Mesendoderm (in vitro differentiated cells): ENCODE measurements around the gene CENPP.

Experiments used
- DNase-seq: peaks from one replicate; pipeline ENCODE4 v3.0.0; 2013
- H2AK5ac ChIP-seq: 2 replicates; pipeline ENCODE4 v1.6.1; 2013; ENCODE audit warnings: low read length, inconsistent platforms
- H2BK120ac ChIP-seq: 2 replicates; pipeline ENCODE4 v1.6.1; 2013; ENCODE audit warnings: low read depth, mild to moderate bottlenecking, low read length, moderate library complexity, mixed read lengths
- H2BK15ac ChIP-seq: replicated peaks from 2 replicates; pipeline ENCODE4 v1.6.1; 2013; ENCODE audit warnings: low read depth, mild to moderate bottlenecking, moderate library complexity
- H2BK5ac ChIP-seq: 2 replicates; pipeline ENCODE4 v1.6.1; 2013; ENCODE audit warnings: low read length, inconsistent platforms
- H3K18ac ChIP-seq: 2 replicates; pipeline ENCODE4 v1.6.1; 2013; ENCODE audit warnings: mild to moderate bottlenecking, low read length, mixed read lengths
- H3K23ac ChIP-seq: one replicate; pipeline ENCODE4 v1.6.1; 2013; ENCODE audit warnings: low read length
- H3K27ac ChIP-seq: 2 replicates; pipeline ENCODE4 v1.5.1; 2013; ENCODE audit warnings: low read depth, mild to moderate bottlenecking, inconsistent platforms, low read length, moderate library complexity
- H3K27me3 ChIP-seq: 2 replicates; pipeline ENCODE4 v1.6.1; 2013; ENCODE audit warnings: low read length, control low read depth, mild to moderate bottlenecking, inconsistent platforms; ENCODE audit not compliant: insufficient read depth, poor library complexity
- H3K36me3 ChIP-seq: 2 replicates; pipeline ENCODE4 v1.6.1; 2013; ENCODE audit warnings: low read length, inconsistent platforms; ENCODE audit not compliant: control insufficient read depth, insufficient read depth
- H3K4ac ChIP-seq: one replicate; pipeline ENCODE4 v1.6.1; 2013; ENCODE audit warnings: low read depth, mild to moderate bottlenecking, low read length, moderate library complexity
- H3K4me1 ChIP-seq: 2 replicates; pipeline ENCODE4 v1.6.1; 2013; ENCODE audit warnings: low read depth, low read length, inconsistent platforms; ENCODE audit not compliant: control insufficient read depth
- H3K4me2 ChIP-seq: 2 replicates; pipeline ENCODE4 v1.6.1; 2013; ENCODE audit warnings: low read length
- H3K4me3 ChIP-seq: 2 replicates; pipeline ENCODE4 v1.5.1; 2013; ENCODE audit warnings: mild to moderate bottlenecking, low read length
- H3K56ac ChIP-seq: one replicate; pipeline ENCODE4 v1.6.1; 2013; ENCODE audit warnings: low read length
- H3K79me1 ChIP-seq: 2 replicates; pipeline ENCODE4 v1.6.1; 2013; ENCODE audit warnings: low read length, inconsistent platforms
- H3K79me2 ChIP-seq: 2 replicates; pipeline ENCODE4 v1.6.1; 2013; ENCODE audit warnings: mild to moderate bottlenecking, low read length; ENCODE audit not compliant: control insufficient read depth, insufficient read depth
- H3K9ac ChIP-seq: 2 replicates; pipeline ENCODE4 v1.6.1; 2013; ENCODE audit warnings: low read length, inconsistent platforms
- H4K5ac ChIP-seq: one replicate; pipeline ENCODE4 v1.6.1; 2013; ENCODE audit warnings: low read length
- H4K8ac ChIP-seq: one replicate; pipeline ENCODE4 v1.6.1; 2013; ENCODE audit warnings: low read depth, mild to moderate bottlenecking, control low read depth, low read length, moderate library complexity
- WGBS: extraction: QIAGEN DNeasy Blood & Tissue Kit; methylation state at CpG from one replicate; pipeline ENCODE4 v1.1.7; 2013; ENCODE audit warnings: low lambda C conversion rate, missing lambda C conversion rate; ENCODE audit not compliant: insufficient coverage; ENCODE audit errors: extremely low coverage; 5-methylcytosine and 5-hydroxymethylcytosine counted together

Gene CENPP

GRCh38 chr9:92607088-92607487, 281.3 kb downstream of the CENPP start:
- WGBS, result no CpG with 5 or more reads among the region's 2 CpGs
- Histone ChIP-seq H3K36me3 (no peaks in the 10 kb centered on the region), H2BK120ac (no peak overlapping the region), H2BK5ac (no peak overlapping the region), H2BK15ac (no peak overlapping the region), H3K79me2 (no peaks in the 10 kb centered on the region), H2AK5ac (no peak overlapping the region), H3K27ac (no peak overlapping the region), H3K79me1 (no peaks in the 10 kb centered on the region), H3K4me3 (no peak overlapping the region), H3K23ac (no peak overlapping the region), H3K4ac (no peak overlapping the region), H4K8ac (no peak overlapping the region), H3K27me3 (no peaks in the 10 kb centered on the region), H3K18ac (no peak overlapping the region), H3K4me2 (no peak overlapping the region), H3K56ac (no peak overlapping the region), H3K4me1 (no peaks in the 10 kb centered on the region), H4K5ac (no peak overlapping the region), H3K9ac (no peak overlapping the region)
- no peak for DNase-seq

DNA sequence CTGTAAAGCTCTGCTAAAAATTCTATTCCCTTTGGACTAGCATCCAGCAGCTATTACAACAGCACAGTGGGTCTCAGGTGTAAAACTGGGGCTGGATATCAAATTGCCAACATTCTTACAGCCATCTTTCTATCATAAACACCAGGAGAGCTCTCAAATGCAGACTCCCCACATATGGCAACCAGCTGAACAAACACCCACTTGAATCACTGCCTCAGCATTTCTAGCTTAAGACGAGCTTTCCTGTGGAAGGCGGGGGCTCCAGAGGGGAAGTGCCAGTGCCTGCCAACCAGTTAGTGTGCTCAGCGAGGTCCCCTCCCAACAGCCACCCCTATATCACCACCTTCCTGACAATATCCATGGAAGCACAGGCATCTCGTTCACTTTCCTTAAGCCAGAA, 282.0 kb downstream of the CENPP start:
- H2BK15ac ChIP-seq, result no peak overlapping the region
- no peak overlapping the region for H2BK120ac ChIP-seq
- H3K79me2 ChIP-seq, result no peaks in the 10 kb centered on the region
- DNase-seq, result no peak
- no peaks in the 10 kb centered on the region for H3K36me3 ChIP-seq
- no peak overlapping the region for H4K5ac ChIP-seq
- H3K4me2 ChIP-seq, result no peak overlapping the region
- H2BK5ac ChIP-seq, result no peak overlapping the region
- H2AK5ac ChIP-seq, result no peak overlapping the region
- no peaks in the 10 kb centered on the region for H3K4me1 ChIP-seq
- no peak overlapping the region for H3K9ac ChIP-seq
- no peak overlapping the region for H4K8ac ChIP-seq
- H3K27me3 ChIP-seq, result no peaks in the 10 kb centered on the region
- H3K18ac ChIP-seq, result no peak overlapping the region
- no peak overlapping the region for H3K4me3 ChIP-seq
- no peak overlapping the region for H3K27ac ChIP-seq
- H3K4ac ChIP-seq, result no peak overlapping the region
- H3K23ac ChIP-seq, result no peak overlapping the region
- WGBS, result no CpG with 5 or more reads among the region's 4 CpGs
- H3K79me1 ChIP-seq, result no peaks in the 10 kb centered on the region
- no peak overlapping the region for H3K56ac ChIP-seq

DNA sequence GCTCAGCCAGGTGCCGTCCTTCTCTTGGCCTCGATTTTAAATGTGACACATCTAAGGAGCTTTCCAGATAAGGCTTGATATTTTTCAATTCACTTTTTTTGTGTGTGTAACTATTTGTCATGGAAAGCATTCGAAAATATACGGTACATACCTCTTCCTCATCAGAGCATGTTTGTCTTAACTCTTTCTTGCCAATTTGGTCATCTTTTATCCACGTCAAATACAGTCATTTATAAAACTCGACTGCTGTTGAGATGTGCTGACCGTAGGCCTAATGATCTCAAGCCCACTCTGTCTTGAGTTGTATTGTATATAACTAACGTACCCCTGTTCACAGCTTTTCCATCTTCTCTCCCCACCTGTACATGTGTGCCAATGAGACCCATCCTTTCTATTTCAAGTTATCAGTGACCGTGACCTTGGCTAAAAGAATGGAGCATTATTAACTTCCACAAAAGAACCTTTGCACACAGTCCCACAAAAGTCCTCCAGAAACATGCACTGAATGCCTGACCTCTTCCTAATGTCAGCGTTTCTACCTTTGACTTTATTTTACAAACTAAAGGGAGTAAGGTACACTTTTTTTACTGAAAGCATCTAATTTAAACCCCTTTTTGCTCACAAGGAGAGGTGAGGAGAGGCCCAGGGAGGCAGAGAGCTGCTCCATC, 282.6 kb downstream of the CENPP start:
- Histone ChIP-seq H2BK5ac (no peak overlapping the region), H2AK5ac (no peak overlapping the region), H2BK15ac (no peak overlapping the region), H3K4ac (no peak overlapping the region), H3K27me3 (no peaks in the 10 kb centered on the region), H3K79me1 (no peaks in the 10 kb centered on the region), H4K8ac (no peak overlapping the region), H3K23ac (no peak overlapping the region), H3K4me2 (no peak overlapping the region), H3K4me1 (no peaks in the 10 kb centered on the region), H3K56ac (no peak overlapping the region), H4K5ac (no peak overlapping the region), H3K36me3 (no peaks in the 10 kb centered on the region), H3K18ac (no peak overlapping the region), H3K27ac (no peak overlapping the region), H2BK120ac (no peak overlapping the region), H3K79me2 (no peaks in the 10 kb centered on the region), H3K9ac (no peak overlapping the region), H3K4me3 (no peak overlapping the region)
- DNase-seq, result no peak
- no CpG with 5 or more reads among the region's 10 CpGs for WGBS

- Histone ChIP-seq H2AK5ac (no peak overlapping the region), H3K9ac (no peak overlapping the region), H3K27ac (no peak overlapping the region), H3K4ac (no peak overlapping the region), H3K27me3 (no peaks in the 10 kb centered on the region), H3K23ac (no peak overlapping the region), H2BK120ac (no peak overlapping the region), H3K36me3 (no peaks in the 10 kb centered on the region), H3K4me2 (no peak overlapping the region), H4K8ac (no peak overlapping the region), H3K4me3 (no peak overlapping the region), H2BK15ac (no peak overlapping the region), H4K5ac (no peak overlapping the region), H3K79me2 (no peaks in the 10 kb centered on the region), H3K4me1 (no peaks in the 10 kb centered on the region), H3K18ac (no peak overlapping the region), H2BK5ac (no peak overlapping the region), H3K79me1 (no peaks in the 10 kb centered on the region), H3K56ac (no peak overlapping the region)
- peak; percentile 33 for DNase-seq
- WGBS, result no CpG with 5 or more reads among the region's 11 CpGs
Observed at GRCh38 chr9:92608909-92609445, 283.2 kb downstream of the CENPP start.

DNA sequence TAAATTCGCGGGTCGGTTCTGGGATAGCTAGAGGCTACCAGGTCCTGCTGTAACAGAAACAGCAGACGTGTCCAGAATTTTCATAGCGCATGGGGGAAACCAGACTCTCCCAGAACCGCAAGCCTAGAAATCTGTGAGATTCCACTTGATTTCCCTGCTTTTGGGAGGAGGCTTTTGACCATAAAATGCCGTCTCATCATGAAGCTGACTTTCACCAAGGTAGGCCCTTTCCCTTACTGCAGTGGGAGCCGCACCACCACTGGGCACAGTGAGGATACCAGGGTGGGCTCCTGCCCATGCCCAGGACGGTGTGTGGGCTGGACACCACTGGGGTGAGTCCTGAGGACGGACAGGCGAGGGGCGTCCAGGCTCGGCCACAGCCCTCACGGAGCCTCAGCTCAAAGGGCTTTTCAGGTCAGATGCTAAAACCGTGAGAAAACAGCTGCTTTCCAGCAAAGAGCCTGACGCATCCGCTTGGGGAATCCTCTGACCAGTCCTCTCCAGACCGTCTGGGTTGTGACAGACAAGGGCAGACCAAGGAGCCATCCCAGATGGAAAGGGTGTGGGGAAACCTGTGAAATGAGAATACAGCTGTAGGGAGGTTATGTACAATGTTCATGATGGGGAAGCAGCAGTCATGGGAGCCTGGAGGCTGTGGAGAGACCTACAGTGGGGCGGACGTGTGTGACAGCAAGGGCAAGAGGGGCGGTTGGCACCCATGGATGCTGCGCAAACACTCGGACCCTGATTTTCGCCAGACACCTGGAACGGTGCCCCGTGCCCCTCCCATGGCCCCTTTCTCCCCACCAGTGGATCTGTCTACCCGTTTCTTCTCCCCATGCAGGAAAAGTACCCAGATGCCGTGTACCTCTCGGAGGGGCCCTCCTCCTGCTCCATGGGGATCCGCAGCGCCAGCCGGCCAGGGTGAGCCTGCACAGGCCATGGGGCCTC, 285.0 kb downstream of the CENPP start:
- no peaks in the 10 kb centered on the region for H3K27me3 ChIP-seq
- no peak for DNase-seq
- no CpG with 5 or more reads among the region's 32 CpGs for WGBS
- H3K79me2 ChIP-seq, result no peaks in the 10 kb centered on the region
- no peaks in the 10 kb centered on the region for H3K36me3 ChIP-seq
- no peak overlapping the region for H4K8ac ChIP-seq
- no peak overlapping the region for H3K27ac ChIP-seq
- H2BK15ac ChIP-seq, result no peak overlapping the region
- no peak overlapping the region for H2AK5ac ChIP-seq
- no peaks in the 10 kb centered on the region for H3K4me1 ChIP-seq
- H2BK5ac ChIP-seq, result no peak overlapping the region
- H3K9ac ChIP-seq, result no peak overlapping the region
- no peak overlapping the region for H3K23ac ChIP-seq
- no peaks in the 10 kb centered on the region for H3K79me1 ChIP-seq
- no peak overlapping the region for H3K4me3 ChIP-seq
- no peak overlapping the region for H3K4ac ChIP-seq
- no peak overlapping the region for H2BK120ac ChIP-seq
- no peak overlapping the region for H3K4me2 ChIP-seq
- H3K18ac ChIP-seq, result no peak overlapping the region
- H3K56ac ChIP-seq, result no peak overlapping the region
- H4K5ac ChIP-seq, result no peak overlapping the region
